CD14-positive monocyte (primary cell): Measurements from ENCODE around the gene TMPRSS3. TPM values are rescaled to one million over a fixed set of nuclear protein-coding genes. Genes with fewer than 3 reads are reported as not detected.

ENCODE experiments used
- DNase-seq, 3 donors: peaks; one replicate each; pipeline ENCODE4 v3.0.0-alpha.2; 2011 to 2022
- H2AFZ ChIP-seq: 2 replicates; pipeline ENCODE4 v1.6.0; 2012; ENCODE audit warnings: mild to moderate bottlenecking, low read depth, low read length, inconsistent platforms; ENCODE audit not compliant: insufficient read depth, poor library complexity, severe bottlenecking
- H3K27ac ChIP-seq, 2 donors: 1 replicate in 1 of 2; 2 replicates in 1 of 2; pipeline ENCODE4 v1.5.1; 2012 to 2013; ENCODE audit warnings: low read length in 2 of 2, control low read depth in 1 of 2, inconsistent platforms in 1 of 2, low read depth in 1 of 2, mild to moderate bottlenecking in 1 of 2
- H3K27me3 ChIP-seq, 2 donors: one replicate each; pipeline versions ENCODE4 v1.6.0 to v1.6.1; 2011 to 2013; ENCODE audit warnings: low read length in 2 of 2; ENCODE audit not compliant: control insufficient read depth in 2 of 2, insufficient read depth in 2 of 2
- H3K36me3 ChIP-seq, 2 donors: replicated peaks in 1 of 2; 1 replicate in 1 of 2; 2 replicates in 1 of 2; pipeline versions ENCODE4 v1.5.1 to v1.6.1; 2012 to 2013; ENCODE audit warnings: low read length in 2 of 2, control low read depth in 1 of 2, inconsistent platforms in 1 of 2, mild to moderate bottlenecking in 1 of 2; ENCODE audit not compliant: insufficient read depth in 2 of 2, control insufficient read depth in 1 of 2
- H3K4me1 ChIP-seq, 2 donors: 1 replicate in 1 of 2; 2 replicates in 1 of 2; pipeline versions ENCODE4 v1.5.1 to v1.6.1; 2012 to 2013; ENCODE audit warnings: low read length in 2 of 2, control low read depth in 1 of 2, inconsistent platforms in 1 of 2, mild to moderate bottlenecking in 1 of 2, moderate library complexity in 1 of 2; ENCODE audit not compliant: insufficient read depth in 2 of 2, control insufficient read depth in 1 of 2
- H3K4me2 ChIP-seq: replicated peaks from 2 replicates; pipeline ENCODE3; 2012; ENCODE audit warnings: low read length, moderate library complexity, mild to moderate bottlenecking; ENCODE audit not compliant: poor library complexity, severe bottlenecking; ENCODE audit errors: extremely low read depth
- H3K4me3 ChIP-seq, 3 experiments: fragments of 200-600 bp in 1 of 3; sonication (generic) in 1 of 3; replicated peaks in 1 of 3; 1 replicate in 2 of 3; 2 replicates in 1 of 3; pipeline ENCODE4 v1.5.1; 2011 to 2013; ENCODE audit warnings: low read length in 3 of 3, mild to moderate bottlenecking in 3 of 3, control low read depth in 2 of 3, low read depth in 2 of 3, inconsistent platforms in 1 of 3, moderate library complexity in 1 of 3
- H3K79me2 ChIP-seq: 2 replicates; pipeline ENCODE4 v1.6.0; 2012; ENCODE audit warnings: mild to moderate bottlenecking, control low read depth, inconsistent platforms, low read length, moderate library complexity; ENCODE audit not compliant: insufficient read depth
- H3K9ac ChIP-seq: 2 replicates; pipeline ENCODE4 v1.6.0; 2017; ENCODE audit warnings: low read length, mild to moderate bottlenecking; ENCODE audit not compliant: insufficient read depth, poor library complexity, severe bottlenecking
- H3K9me3 ChIP-seq, 2 donors: replicated peaks in 1 of 2; 1 replicate in 1 of 2; 2 replicates in 1 of 2; pipeline versions ENCODE4 v1.5.1 to v1.6.1; 2012 to 2013; ENCODE audit warnings: low read length in 2 of 2, control low read depth in 1 of 2; ENCODE audit not compliant: control insufficient read depth in 1 of 2, insufficient read depth in 1 of 2
- H4K20me1 ChIP-seq: 2 replicates; pipeline ENCODE4 v1.6.0; 2012; ENCODE audit warnings: mild to moderate bottlenecking, low read length, control low read depth, moderate library complexity; ENCODE audit not compliant: insufficient read depth
- H3K27ac Mint-ChIP-seq, 7 donors: one replicate each; pipeline ENCODE4 v1.8.0; 2020; ENCODE audit warnings: mild to moderate bottlenecking in 7 of 7, mixed read lengths in 7 of 7, moderate library complexity in 6 of 7, inconsistent platforms in 2 of 7
- H3K27me3 Mint-ChIP-seq, 3 donors: one replicate each; pipeline ENCODE4 v1.8.0; 2021 to 2022; ENCODE audit warnings: low read depth in 3 of 3, mild to moderate bottlenecking in 3 of 3, mixed read lengths in 3 of 3, moderate library complexity in 3 of 3, inconsistent platforms in 1 of 3
- H3K36me3 Mint-ChIP-seq, 2 donors: one replicate each; pipeline ENCODE4 v1.8.0; 2020; ENCODE audit warnings: mixed read lengths in 2 of 2, inconsistent platforms in 1 of 2, mild to moderate bottlenecking in 1 of 2
- H3K4me1 Mint-ChIP-seq: one replicate; pipeline ENCODE4 v1.8.0; 2020; ENCODE audit warnings: mild to moderate bottlenecking, mixed read lengths
- H3K4me3 Mint-ChIP-seq, 2 donors: one replicate each; pipeline ENCODE4 v1.8.0; 2020; ENCODE audit warnings: mild to moderate bottlenecking in 2 of 2, mixed read lengths in 2 of 2, moderate library complexity in 1 of 2
- H3K9me3 Mint-ChIP-seq, 7 donors: one replicate each; pipeline ENCODE4 v1.8.0; 2020 to 2022; ENCODE audit warnings: mixed read lengths in 7 of 7, mild to moderate bottlenecking in 6 of 7, moderate library complexity in 6 of 7, inconsistent platforms in 2 of 7
- WGBS: methylation state at CpG from one replicate; pipeline ENCODE4 v1.1.5; 2013; ENCODE audit warnings: missing lambda C conversion rate; ENCODE audit not compliant: insufficient coverage; 5-methylcytosine and 5-hydroxymethylcytosine counted together
- intact Hi-C, 2 donors: fragments of 100-400 bp; cut with micrococcal nuclease; formaldehyde crosslinking; loops; one replicate each; pipeline versions ENCODE4 v1.15.0 to v1.15.1; 2023
- polyA plus RNA-seq, 3 donors: library from polyadenylated mRNA; depleted of rRNA in 1 of 3; unstranded in 2 of 3; stranded (reverse) in 1 of 3; fragments of 300-500 nt in 2 of 3; fragments of >200 nt in 1 of 3; fragmentation: Illumina TruSeq in 2 of 3; gene quantifications; 1 replicate in 2 of 3; 2 replicates in 1 of 3; pipeline ENCODE4 v1.2.3, GENCODE V29; 2012 to 2021
- TF ChIP-seq, protein P1 (sequence below): fragments of 200-600 bp; IDR thresholded peaks from one replicate; pipeline ENCODE4 v1.8.0; 2022; ENCODE audit warnings: antibody characterized with exemption, mild to moderate bottlenecking

The TMPRSS3 gene
- polyA plus RNA-seq, 3 donors, result 0.30 TPM; not detected in 2

DNA sequence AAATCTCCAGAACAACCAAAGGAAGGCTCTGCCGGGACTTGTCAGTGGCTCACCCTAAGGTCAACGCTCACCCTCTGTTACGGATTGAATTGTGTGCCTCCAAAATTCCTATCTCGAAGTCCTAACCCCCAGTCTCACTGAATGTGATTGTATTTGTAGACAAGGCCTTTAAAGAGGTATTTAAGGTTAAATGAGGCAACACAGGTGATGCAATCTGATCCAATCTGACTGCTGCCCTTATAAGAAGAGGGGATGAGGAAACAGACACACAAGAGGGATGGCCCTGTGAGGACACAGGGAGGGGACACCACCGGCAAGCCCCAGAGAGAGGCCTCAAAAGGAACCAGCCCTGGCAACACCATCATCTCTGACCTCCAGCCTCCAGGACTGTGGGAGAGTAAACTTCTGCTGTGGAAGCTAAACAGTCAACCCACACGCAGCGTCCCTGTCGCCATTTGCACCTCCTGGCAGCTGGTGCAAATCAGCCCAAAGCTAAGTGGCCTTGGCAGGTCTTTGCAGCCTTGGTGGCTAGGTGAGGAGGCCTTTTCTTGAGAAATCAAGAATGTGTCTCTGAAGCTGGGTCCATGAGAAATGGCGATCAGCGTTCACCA lies 32.1 kb upstream of the TMPRSS3 start:
- no peaks in the 10 kb centered on the region for H3K79me2 ChIP-seq
- H2AFZ ChIP-seq, result no peak overlapping the region
- no peak overlapping the region for H3K27ac ChIP-seq
- H3K36me3 ChIP-seq, result no peaks in the 10 kb centered on the region
- H3K9me3 Mint-ChIP-seq, result peaks cover 0 to 9% (median 7%) of the 10 kb centered on the region in 7 donors
- no peak overlapping the region for H3K4me3 ChIP-seq
- H3K4me3 Mint-ChIP-seq, result no peak overlapping the region
- H4K20me1 ChIP-seq, result no peaks in the 10 kb centered on the region
- no peak for DNase-seq
- H3K4me1 Mint-ChIP-seq, result peaks cover 39% of the 10 kb centered on the region
- H3K4me1 ChIP-seq, result peaks cover 25 to 27% of the 10 kb centered on the region in 2 donors
- no peaks in the 10 kb centered on the region for H3K27me3 ChIP-seq
- no peaks in the 10 kb centered on the region for H3K9me3 ChIP-seq
- H3K27me3 Mint-ChIP-seq, result peaks cover 2 to 8% (median 3%) of the 10 kb centered on the region in 3 donors
- H3K36me3 Mint-ChIP-seq, result no peaks in the 10 kb centered on the region
- H3K4me2 ChIP-seq, result no peak overlapping the region
- H3K9ac ChIP-seq, result no peak overlapping the region
- TF ChIP-seq, protein P1, sequence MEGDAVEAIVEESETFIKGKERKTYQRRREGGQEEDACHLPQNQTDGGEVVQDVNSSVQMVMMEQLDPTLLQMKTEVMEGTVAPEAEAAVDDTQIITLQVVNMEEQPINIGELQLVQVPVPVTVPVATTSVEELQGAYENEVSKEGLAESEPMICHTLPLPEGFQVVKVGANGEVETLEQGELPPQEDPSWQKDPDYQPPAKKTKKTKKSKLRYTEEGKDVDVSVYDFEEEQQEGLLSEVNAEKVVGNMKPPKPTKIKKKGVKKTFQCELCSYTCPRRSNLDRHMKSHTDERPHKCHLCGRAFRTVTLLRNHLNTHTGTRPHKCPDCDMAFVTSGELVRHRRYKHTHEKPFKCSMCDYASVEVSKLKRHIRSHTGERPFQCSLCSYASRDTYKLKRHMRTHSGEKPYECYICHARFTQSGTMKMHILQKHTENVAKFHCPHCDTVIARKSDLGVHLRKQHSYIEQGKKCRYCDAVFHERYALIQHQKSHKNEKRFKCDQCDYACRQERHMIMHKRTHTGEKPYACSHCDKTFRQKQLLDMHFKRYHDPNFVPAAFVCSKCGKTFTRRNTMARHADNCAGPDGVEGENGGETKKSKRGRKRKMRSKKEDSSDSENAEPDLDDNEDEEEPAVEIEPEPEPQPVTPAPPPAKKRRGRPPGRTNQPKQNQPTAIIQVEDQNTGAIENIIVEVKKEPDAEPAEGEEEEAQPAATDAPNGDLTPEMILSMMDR, result no peak
- intact Hi-C loops, result no loop called here
- WGBS, result 100% methylated on average over 3 of the region's 10 CpGs
- H3K27ac Mint-ChIP-seq, result no peak overlapping the region

DNA sequence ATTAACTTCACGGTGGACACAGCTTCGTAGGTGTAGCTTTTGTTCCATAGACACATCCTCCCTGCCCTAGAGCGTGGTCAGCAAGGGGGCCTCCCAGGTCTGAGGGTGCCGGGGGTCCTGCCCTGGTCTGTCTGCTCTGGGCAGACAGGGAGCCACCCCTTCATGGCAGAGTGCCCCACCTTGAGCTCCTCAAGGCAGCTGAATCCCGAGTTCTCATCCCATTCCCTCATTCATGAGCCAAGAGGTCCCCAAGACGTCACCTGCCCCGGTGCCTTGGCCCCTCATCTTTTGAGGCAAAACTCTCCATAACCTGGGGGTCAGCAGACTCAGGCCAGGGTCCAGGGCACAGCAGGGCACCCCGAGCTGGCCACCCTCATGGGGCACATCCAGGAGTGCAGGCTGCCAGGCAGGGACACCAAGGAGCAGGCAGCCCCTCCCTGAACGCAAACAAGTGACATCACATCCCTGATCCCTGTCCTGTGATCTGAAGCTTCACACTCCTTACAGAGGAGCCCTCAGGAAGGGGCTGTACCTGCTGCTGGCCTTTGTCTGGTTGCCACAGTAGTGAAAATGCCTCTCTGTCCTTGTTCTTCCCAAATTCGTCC lies 31.1 kb upstream of the TMPRSS3 start:
- 97% methylated on average over 9 of the region's 10 CpGs for WGBS
- TF ChIP-seq, protein P1, result no peak
- DNase-seq, result no peak
- Histone ChIP-seq H3K27me3 (no peaks in the 10 kb centered on the region), H3K4me2 (no peak overlapping the region), H4K20me1 (no peaks in the 10 kb centered on the region), H3K27ac (no peak overlapping the region), H3K4me3 (no peak overlapping the region), H3K36me3 (no peaks in the 10 kb centered on the region), H3K4me1 (peaks cover 25 to 27% of the 10 kb centered on the region in 2 donors), H3K9me3 (no peaks in the 10 kb centered on the region), H2AFZ (no peak overlapping the region), H3K9ac (no peak overlapping the region), H3K79me2 (no peaks in the 10 kb centered on the region)
- peaks cover 0 to 3% (median 0%) of the 10 kb centered on the region in 7 donors for H3K9me3 Mint-ChIP-seq
- H3K4me1 Mint-ChIP-seq, result peaks cover 39% of the 10 kb centered on the region
- no peak overlapping the region for H3K27ac Mint-ChIP-seq
- intact Hi-C loops, result no loop called here
- no peak overlapping the region for H3K4me3 Mint-ChIP-seq
- H3K27me3 Mint-ChIP-seq, result peaks cover 2 to 8% (median 4%) of the 10 kb centered on the region in 3 donors
- no peaks in the 10 kb centered on the region for H3K36me3 Mint-ChIP-seq
